Hematopoietic multipotent progenitor cell treated with erythropoietin and hydrocortisone succinate and interleukin-3 and kit ligand, for 17 days (in vitro differentiated cells): ENCODE data around the gene NOS1AP.

Source experiments
- DNase-seq: peaks from one replicate; pipeline ENCODE4 v3.0.0-alpha.2; 2015; ENCODE audit warnings: low spot score

Gene NOS1AP

DNA sequence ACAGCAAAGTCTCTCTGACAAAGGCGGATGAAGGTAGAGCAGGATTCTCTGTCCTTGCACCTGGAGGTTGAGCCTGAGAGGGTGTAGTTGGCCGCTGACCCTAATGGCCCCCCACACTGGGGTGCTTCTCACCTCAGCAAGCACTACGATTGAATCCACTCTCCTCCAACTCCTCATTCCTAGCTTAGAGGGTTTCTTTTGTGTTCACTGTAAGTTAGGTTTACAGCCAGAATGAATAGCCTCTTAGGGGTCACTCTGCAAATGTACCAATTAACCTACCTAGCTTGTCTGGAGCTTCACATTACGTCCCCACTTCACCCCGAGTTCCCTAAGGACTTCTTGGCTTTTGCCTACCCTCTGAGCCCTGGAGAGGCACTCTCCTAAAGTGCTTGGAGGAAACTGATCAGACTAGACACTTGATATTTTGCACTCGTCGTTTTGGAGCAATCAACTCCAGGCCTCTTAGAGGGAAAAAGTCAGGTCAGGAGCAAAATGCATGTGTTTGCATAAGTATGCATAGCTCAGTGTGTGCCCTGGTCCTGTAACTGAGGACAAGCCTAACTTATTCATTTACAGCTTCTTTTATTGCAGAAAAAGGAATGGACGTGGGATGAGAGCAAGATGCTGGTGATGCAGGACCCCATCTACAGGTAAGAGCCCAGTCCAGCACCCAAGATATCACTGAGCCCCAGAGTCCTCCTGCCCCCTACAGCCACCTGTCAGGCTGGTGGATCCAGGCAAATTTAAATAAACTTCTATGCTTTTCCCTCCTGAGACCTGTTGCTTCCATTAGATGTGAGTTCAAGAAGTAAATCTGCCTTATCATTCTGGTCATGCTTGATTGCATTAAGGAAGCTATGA lies 230.8 kb downstream of the NOS1AP start:
- no peak for DNase-seq

DNA sequence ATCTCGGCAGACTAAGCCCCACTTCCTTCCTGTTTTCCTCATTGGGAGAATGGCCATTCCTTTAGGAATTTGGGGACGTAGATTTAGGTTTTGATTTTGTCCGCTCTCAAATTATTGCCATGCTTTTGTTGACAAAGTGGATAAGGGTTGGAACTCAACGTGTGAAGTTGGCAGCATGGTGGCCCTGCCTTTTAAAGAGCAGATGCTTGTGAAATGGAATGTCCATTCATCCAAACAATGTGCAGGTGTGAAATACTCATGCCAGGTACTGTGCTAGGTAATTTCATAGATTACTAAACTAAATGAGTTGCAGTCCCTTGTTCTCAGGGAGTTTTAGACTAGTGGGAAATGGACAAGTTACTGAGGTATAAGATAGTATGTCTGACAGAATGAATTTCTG lies 232.2 kb downstream of the NOS1AP start:
- no peak for DNase-seq

DNA sequence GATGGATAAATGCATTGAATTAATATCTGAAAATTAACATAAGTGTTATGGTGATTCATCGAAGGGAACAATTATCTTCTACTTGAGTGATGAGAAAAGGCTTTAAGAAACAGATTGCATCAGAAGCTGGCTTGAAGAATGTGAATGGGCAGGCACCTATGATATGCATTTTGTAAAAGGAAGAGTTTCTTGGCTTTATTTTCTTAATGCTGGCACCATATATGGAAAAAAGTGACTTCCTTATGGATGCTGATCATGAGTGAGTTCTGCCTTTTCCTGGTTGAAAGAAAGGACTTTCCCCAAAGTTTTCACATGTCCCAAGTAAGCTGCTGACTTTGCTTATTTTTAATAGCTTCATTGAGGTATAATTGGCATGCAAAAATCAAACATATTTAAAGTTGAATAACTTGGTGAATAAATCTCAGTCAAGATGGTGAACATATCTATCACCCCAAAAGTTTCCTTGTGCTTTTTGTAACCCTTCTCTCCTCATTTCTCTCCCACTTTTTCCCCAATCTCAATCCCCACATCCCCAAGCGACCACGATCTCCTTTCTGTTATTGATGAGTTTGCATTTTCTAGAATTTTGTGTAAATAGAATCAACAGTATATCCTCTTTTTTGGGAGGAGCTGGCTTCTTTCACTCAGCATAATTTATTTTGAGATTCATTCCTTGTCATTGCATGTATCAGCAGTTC lies 233.0 kb downstream of the NOS1AP start:
- DNase-seq: no peak

DNA sequence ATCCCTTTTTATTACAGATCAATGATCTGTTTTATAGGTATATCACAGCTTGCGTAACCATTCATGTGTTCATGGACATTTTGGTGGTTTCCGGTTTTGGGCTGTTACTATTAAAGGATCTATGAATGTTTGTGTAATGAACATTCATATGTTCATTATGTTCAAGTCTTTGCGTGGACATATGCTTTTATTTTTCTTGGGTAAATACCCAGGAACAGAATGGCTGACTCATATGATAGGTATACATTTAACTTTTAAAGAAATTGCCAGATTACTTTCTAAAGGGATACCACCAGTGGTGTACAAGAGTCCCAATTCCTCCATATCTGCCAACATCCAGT lies 233.5 kb downstream of the NOS1AP start:
- no peak for DNase-seq

DNA sequence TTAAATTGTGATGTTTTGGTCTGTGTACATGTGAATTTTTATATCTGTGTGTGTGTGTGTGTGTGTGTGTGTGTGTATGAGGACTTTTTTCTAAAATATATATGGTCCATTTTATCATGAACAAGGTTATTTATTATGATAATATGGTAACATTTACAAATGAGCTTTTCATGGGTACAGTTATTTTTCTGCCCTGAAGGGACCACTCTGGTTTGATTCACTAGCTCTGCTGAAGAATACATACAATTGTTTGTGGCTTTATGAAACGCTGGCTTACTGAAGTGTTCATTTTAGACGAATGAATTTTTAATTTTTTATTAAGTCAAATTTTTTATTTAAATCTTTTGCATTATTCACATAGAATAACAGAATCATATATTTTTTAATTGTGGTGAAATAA lies 235.2 kb downstream of the NOS1AP start:
- no peak for DNase-seq

DNA sequence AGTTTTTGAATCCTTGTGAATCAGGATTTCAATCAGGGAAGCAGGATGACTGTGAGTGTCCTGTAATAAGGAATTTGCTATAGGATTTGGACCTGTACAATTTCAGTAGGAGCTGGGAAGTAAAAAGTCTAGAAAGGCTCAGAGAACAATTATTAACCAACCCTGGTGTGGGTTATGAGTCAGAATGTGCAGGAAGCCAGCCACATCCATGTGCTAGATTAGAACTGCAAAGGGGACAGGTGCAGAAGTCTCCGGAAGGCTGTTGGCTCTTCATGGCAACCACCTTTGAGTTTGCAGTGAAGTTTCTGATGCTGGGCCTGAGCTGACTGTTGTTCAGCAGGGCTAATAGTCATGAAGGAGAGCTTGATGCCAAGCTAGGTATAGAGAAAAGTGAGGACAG lies 236.5 kb downstream of the NOS1AP start:
- DNase-seq: no peak

DNA sequence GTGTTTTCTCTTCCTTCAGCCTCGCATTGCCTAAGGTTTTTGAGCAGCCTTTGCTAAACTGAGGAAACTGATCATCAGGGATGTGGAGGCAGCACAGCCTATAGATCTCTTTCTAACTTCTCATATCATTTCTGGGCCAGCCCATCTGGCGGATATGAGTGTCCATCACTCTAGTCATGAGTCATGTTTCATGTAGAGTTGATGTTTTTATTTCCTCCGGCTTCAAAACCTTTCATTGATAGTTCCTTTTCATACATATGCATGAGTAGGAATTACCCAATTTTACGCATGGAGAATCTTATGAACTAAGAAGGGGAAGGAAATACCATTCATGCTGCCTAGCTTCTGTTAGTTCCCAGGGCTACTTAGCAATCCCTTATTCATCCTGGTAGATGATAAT lies 240.8 kb downstream of the NOS1AP start:
- no peak for DNase-seq

DNA sequence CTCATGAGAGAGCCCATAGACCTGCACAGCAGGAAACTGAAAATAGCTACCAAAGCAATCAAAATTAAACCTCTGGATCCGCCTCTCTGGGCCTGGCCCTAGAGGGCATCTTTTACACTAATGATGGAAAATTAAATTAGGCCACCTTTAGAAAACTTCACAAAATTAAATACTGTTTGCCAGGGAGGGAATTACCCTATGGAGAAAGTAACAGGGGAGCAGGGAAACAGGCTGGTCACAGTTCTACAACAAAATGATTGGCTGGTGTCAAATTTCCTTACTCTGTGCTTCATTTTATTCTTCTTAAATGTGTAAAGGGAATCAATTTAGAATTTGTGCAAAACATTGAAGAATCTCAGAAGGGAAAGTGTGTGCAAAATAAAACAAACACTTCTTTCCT lies 244.7 kb downstream of the NOS1AP start:
- DNase-seq: no peak

DNA sequence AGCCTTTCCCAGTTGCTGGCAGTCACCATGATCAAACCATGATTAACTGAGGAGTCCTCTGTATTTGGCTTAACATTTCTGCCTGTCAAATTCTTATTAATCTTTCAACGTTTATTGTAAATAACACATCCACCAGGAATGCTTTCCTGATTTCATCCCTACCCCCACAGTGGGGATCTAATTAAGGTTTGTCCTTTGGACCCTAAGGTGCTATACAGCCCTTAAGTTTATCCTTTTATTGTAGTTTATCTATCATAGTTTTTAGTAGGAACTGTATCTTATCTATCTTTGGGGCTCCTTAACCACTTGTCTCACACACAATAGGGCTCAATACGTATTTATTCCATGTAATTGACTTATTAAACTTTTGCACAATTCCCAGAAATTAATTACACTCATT lies 246.2 kb downstream of the NOS1AP start:
- no peak for DNase-seq

DNA sequence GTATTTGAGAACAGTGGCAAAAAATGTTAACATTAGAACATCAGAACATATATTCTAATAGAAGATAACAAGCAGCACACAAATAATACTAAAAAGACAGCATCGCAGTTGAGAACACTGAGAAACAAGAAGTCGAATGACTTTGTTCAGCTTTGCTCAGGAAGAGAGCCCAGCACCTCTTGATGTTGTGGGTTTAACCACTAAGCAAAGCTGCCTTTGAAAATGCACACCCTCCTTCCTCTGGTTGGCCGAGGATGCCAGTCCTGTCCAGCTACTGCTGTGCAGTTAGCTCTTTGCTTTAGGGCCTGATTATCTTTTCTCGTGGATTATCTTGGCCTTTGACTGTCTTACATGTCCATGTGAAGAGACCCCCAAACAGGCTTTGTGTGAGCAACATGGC lies 246.7 kb downstream of the NOS1AP start:
- DNase-seq: no peak

DNA sequence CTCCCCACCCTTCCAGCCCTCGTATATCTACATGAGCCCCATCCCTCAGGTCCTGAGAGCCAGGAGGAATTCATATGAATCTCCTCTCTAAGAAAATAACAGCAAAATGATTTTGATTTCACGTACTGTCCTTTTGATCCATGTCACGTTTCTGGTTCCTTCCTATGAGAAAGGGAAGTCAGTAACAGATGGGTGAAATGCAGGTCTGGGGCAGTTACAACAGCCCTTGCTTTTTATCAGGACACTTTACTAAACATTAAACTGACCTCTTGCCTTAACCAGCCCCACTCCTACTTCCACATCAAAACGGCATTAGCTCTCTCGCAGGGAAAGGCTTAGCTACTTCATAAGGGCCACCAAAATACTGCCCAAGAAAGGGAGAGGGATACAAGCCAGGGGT lies 248.1 kb downstream of the NOS1AP start:
- DNase-seq: no peak

DNA sequence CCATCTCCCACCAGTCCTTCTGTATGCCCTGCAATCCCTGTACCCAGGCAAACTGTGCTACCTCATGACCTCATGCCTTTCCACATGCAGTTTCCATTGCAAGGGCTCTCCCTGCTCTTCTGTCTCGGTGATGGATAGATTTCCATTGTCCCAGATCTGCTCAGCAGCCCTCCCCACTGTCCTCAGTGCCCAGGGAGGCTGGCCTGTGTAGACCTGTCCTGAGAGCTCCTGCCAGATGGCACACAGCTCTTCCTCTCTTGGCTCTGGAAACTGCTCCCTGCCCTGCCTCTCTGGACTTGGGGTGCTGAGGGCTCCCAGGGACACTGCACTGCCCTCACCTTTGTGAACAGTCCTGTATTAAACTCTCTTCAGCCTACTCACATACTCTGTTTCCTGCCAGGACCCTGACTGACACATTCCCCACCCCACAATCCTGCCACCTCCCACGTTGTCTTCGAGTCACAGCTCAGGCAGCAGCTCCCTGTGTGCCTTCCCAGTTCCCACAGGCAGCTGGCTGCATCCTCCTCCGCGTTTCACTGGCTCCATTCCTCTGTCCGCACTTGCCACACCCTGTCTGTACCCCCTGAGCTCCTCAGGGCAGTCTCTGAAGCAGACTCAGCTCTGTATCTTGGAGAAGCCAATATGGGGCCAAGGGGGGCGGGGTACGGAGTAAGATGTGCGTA lies 250.1 kb downstream of the NOS1AP start:
- no peak for DNase-seq

DNA sequence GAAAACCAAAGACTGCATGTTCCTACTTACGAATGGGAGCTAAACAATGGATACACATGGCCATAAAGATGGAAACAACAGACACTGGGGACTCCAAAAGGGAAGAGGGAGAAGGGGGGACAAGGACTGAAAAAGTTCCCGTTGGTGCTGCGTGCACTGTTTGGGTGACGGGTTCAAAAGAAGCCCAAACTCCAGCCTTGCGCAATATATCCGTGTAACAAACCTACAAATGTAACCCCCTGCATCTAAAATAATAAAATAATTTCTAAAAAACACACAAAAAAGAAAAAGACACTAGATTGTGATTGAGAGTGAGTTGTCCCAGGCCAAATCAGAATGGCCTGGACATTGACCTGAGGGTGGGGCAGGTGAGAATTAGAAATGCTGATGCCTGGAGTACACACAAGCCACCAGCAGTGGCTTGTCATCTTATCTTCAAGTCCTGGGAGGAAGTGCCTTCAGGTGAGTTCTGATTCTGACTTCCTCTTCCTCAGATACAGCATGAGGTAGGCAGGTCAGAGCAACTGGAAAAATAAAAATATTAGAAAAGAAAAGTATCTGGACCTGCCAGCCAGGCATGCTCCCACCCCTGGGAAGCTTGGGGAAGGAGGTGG lies 252.4 kb downstream of the NOS1AP start:
- DNase-seq: no peak

DNA sequence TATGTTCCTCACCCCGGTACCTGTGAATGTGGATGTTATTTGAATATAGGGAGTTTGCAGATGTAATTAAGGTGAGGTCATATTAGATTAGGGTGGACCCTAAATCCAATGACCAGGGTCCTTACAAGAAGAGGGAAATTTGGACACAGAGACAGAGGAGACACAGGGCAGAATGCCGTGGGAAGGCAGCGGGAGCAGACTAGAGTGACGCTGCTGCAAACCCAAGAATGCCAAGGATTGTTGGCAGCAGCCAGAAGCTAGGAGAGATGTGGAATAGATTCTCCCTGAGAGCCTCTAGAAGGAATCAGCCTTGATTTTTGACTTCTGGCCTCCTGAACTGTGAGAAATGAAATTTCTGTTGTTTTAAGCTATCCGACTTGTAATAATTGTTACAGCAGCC lies 253.5 kb downstream of the NOS1AP start:
- DNase-seq: no peak

DNA sequence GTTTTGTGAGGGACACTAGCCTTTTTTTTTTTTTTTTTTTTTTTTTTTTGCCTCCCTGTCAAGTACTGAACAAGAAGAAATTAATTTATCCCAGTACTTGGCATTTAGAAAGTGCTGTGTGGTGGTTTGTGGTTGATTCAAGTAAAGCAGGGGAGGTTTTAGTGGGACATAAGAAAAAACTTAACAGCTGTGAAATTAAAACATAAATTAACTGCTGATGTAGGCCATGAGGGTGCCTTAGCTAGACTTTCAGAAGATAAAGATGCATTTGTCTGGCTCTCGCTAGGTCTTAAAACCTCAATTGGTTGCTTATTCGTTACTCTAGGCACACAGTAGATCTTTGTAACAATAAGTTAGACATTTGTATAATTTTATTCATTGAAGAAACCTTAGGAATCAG lies 254.9 kb downstream of the NOS1AP start:
- DNase-seq: no peak

DNA sequence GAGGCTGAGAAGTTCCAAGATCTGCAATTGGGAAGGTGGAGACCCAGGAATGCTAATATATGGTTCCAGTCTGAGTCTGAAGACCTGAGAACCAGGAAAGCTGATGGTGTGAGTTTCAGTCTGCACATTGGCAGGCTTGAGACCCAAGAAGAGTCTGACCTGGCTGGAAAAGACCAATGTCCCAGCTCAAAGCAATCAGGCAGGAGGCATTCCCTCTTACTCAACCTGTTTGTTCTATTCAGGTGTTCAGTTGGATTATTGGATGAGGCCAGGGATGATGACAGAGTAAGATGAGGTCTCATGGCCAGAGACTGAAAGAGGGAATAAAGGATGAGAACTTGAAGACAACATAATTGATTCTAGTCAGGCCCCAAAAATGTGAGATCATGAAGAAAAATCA lies 257.1 kb downstream of the NOS1AP start:
- no peak for DNase-seq

DNA sequence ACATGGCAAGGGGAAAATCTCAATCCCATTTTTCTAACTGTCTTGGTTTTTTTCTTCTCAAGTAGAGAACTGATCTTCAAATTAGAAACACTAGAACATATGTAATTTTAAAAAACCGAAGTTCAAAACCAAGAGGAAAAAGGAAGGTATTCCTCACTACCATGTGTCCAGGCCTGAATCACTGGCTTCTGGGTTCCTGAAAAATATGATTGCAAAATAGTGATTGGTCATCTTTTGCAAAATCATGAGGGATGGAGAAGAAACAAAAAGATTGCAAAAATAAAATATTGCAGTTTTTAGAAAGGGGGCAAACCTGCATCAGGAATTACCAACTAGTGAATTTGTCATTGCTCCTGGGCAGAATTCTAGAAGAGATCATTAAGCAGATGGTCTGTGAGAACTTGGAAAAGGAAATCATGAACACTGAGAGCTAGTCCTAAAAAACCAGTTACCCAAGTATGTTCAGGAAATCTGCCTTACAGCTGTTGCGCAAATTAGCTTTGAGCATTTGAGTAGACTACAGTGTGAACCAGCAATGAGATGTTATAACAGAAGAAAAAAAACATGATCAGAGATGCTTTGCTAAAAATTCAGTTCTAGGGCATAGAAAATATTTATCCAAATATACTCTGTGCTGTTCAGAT lies 257.8 kb downstream of the NOS1AP start:
- no peak for DNase-seq

DNA sequence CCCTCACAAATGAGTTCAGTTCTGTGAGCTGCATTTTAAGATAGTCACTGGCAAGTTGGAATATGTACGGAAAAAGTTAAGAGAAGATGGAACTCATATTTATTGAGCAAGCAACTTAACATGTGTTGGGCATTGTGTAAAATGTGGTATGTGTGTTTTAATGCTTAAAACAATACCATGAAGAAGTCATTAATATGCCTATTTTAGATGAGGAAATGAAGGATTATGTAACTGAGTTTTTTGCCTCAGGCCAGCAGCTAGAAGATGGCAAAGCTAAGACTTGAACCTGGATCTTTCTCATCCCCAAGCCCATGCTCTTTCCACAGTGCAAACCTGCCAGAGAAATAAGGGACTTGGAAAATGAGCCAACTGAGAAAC lies 258.3 kb downstream of the NOS1AP start:
- no peak for DNase-seq

DNA sequence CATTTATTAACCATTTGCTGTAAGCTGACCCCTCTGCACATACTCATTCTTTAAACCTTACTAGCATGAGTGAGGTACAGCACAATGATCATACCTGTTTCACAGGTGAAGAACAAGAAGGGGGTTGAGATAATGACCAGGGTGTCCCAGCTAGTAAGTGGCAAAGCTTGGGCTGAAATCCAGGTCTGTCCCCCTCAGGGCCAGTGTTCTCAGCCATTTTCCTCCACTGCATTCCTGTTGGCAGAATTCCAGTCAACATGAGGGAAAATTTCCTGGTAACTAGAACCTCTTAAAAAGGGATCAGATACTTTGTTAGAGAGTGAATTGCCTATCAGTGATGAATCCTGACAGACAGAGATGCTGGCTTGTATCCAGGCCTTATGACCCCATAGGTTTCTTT lies 259.0 kb downstream of the NOS1AP start:
- DNase-seq: no peak

DNA sequence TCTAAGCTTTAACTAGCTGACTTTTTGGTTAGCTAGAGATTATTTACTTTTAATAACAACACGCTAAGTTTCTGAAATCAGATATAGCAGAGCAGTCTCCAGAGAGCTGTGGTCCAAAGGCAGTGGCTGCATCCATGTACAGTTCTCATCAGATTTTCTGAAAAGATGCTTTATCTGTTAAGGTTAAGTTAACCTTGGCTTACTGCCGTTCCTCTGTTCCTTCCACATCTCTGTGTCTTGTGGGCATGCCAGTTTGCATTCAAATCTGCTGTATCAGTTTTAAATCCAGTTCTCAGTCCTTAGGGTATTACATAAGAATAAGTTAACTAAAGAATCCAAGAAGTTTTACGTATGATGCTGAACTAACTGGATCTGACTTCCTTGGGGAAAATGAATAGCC lies 260.3 kb downstream of the NOS1AP start:
- DNase-seq: no peak

DNA sequence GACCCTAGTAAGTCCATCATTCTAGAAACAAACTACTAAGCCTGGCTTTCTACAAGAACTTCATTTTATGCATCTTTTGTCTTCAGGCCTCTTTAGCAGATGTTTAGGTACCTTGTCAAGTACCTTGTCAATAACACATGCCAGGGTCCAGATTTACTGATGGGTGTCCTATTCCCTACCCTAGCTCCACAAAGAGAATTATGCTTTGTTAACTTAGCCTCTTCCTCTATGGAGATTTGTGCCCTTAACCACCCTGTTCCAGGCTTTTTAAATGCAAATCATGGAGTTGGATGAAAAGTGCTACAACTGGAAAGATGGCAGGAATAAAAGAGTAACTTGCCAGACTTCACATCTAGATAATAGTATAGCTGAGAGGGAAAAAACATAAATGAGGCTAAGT lies 264.5 kb downstream of the NOS1AP start:
- DNase-seq: no peak

DNA sequence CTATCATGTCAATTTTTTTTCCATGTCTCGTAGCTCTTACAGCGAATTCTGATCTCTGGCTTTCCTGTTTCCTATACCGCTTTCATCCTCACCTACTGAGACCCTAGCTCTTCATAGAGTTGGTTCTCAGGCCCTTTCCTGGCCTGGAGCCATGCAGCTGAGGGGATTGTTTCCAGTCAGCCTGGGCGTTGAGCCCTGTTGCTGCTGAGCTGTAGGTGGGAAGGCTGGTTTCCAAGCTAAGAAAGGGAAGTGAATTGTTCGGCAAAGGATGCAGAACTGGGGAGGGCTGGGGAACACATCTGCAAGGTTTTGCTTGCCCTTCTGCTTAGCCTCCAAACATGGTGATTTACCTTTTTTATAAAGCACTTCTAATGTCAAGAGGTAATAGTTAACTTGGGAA lies 265.6 kb downstream of the NOS1AP start:
- DNase-seq: no peak
